ENCODE measurements around the gene DAPK1. TPM values are rescaled to one million over a fixed set of nuclear protein-coding genes. Genes with fewer than 3 reads are reported as not detected.
A peak's percentile ranks its signal among the peaks of the same experiment; 100 is the strongest.

The DAPK1 gene
- total RNA-seq, 1 donor from 2014 or later, result 17.8 TPM

GRCh38 chr9:87725900-87726709, 228.4 kb downstream of the DAPK1 start, which contains the start of gene CTSL:
Gene CTSL, plus strand, starts transcription at chr9:87726119. Its CDS starts 1,485 bp downstream, at chr9:87727604.
- H3K4me3 ChIP-seq, result peak within 1 kb of the TSS; percentile 73 to 76
- peak; percentile 75 to 96 for DNase-seq (ENCODE audit: low spot score in 2 of 2)
- H3K27ac ChIP-seq, result peak within 1 kb of the TSS; percentile 95 to 98
- peaks cover 26 to 27% of the 10 kb centered on the region in 2 donors for H3K36me3 ChIP-seq
- no peaks in the 10 kb centered on the region for H3K9me3 ChIP-seq
- H3K4me1 ChIP-seq, result peaks cover 6 to 10% of the 10 kb centered on the region in 2 donors
- intact Hi-C loops (cut with DNase I), result loop anchor here (1.0 to 10.0 kb wide), 9 partner anchors 13 to 1591 kb away; partner anchors contain the start of genes CDK20, NXNL2, SECISBP2 and SPIN1
- no peaks in the 10 kb centered on the region for H3K27me3 ChIP-seq
- peak in 1 of 3 experiments; percentile 25 for TF ChIP-seq CTCF (IDR thresholded peaks at IDR 0.05)

- intact Hi-C loops (cut with DNase I), result loop anchor here (5.0 to 10.0 kb wide), 8 partner anchors 246 to 1588 kb away; partner anchors contain the start of genes CDK20, NXNL2, SECISBP2 and SPIN1
- no peak for TF ChIP-seq CTCF (IDR thresholded peaks at IDR 0.05)
- Histone ChIP-seq H3K36me3 (peaks cover 33 to 39% of the 10 kb centered on the region in 2 donors), H3K27ac (no peak overlapping the region), H3K4me1 (peaks cover 6 to 10% of the 10 kb centered on the region in 2 donors), H3K9me3 (no peaks in the 10 kb centered on the region), H3K4me3 (no peak overlapping the region), H3K27me3 (no peaks in the 10 kb centered on the region)
- no peak for DNase-seq (ENCODE audit: low spot score in 2 of 2)
These were observed 231.6 kb downstream of the DAPK1 start for GRCh38 chr9:87729246-87729645.

DNA sequence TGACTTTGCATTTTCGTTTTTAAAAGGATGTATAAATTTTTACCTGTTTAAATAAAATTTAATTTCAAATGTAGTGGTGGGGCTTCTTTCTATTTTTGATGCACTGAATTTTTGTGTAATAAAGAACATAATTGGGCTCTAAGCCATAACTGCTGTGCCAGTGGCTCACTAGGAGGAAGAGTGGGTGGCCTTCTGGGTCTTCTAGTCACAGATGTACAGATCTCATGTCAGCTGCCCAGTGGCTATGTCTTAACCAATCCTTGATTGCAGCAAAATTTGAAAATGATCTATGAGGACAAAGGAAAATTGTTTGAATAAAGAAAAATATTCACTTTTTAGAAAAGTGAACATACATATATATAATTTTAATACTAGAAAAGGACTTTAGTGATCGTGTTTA, 233.7 kb downstream of the DAPK1 start:
- H3K4me3 ChIP-seq, result no peak overlapping the region
- TF ChIP-seq CTCF (IDR thresholded peaks at IDR 0.05), result no peak
- peaks cover 6 to 10% of the 10 kb centered on the region in 2 donors for H3K4me1 ChIP-seq
- H3K27me3 ChIP-seq, result no peaks in the 10 kb centered on the region
- peaks cover 33 to 39% of the 10 kb centered on the region in 2 donors for H3K36me3 ChIP-seq
- DNase-seq (ENCODE audit: low spot score in 2 of 2), result no peak
- no peak overlapping the region for H3K27ac ChIP-seq
- no peaks in the 10 kb centered on the region for H3K9me3 ChIP-seq
- intact Hi-C loops (cut with DNase I), result no loop called here

DNA sequence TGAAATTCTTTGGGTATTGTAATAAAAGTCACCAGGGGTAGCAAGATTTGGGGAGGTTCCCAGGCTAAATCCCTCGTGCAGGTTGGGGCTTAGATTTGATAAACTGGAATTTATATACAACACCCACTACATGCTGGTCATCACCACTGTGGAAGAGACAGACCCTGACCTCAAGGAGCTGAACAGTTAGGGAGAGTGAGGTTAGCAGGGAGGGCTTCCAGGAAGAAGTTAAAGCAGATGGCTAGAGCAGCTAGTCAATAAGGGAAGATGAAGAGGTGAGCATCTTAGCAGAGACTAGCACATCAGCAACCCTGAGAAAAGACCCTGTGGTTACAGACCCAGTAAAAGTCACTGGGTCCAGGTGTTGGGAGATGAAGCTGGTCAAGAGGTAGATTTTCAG, 234.7 kb downstream of the DAPK1 start:
- no peak overlapping the region for H3K27ac ChIP-seq
- peaks cover 33 to 39% of the 10 kb centered on the region in 2 donors for H3K36me3 ChIP-seq
- H3K27me3 ChIP-seq, result no peaks in the 10 kb centered on the region
- H3K9me3 ChIP-seq, result no peaks in the 10 kb centered on the region
- TF ChIP-seq CTCF (IDR thresholded peaks at IDR 0.05), result no peak
- H3K4me3 ChIP-seq, result no peak overlapping the region
- H3K4me1 ChIP-seq, result peaks cover 3 to 4% of the 10 kb centered on the region in 2 donors
- no peak for DNase-seq (ENCODE audit: low spot score in 2 of 2)
- intact Hi-C loops (cut with DNase I), result no loop called here

GRCh38 chr9:87732756-87733155, 235.1 kb downstream of the DAPK1 start:
- Histone ChIP-seq H3K4me3 (no peak overlapping the region), H3K27ac (no peak overlapping the region), H3K9me3 (no peaks in the 10 kb centered on the region), H3K27me3 (no peaks in the 10 kb centered on the region), H3K36me3 (peaks cover 33 to 39% of the 10 kb centered on the region in 2 donors), H3K4me1 (peaks cover 0 to under 1% of the 10 kb centered on the region in 2 donors)
- intact Hi-C loops (cut with DNase I), result no loop called here
- no peak for DNase-seq (ENCODE audit: low spot score in 2 of 2)
- no peak for TF ChIP-seq CTCF (IDR thresholded peaks at IDR 0.05)
